HCT116 (cell line): ENCODE results near the gene SSR2. TPM values are rescaled to one million over a fixed set of nuclear protein-coding genes. Genes with fewer than 3 reads are reported as not detected.
A peak's percentile ranks its signal among the peaks of the same experiment; 100 is the strongest.

Experiments used
- ATAC-seq: fragments of 200-7000 bp; cut with Tn5 transposase; 2 replicates; pipeline ENCODE4 v1.9.1; 2020; ENCODE audit warnings: mild to moderate bottlenecking, moderate library complexity
- BruUV-seq: library from RNA; stranded (reverse); fragments of 400-500 nt; replicated peaks from 2 replicates; lab custom pipeline; 2021; lab: Mats Ljungman, UMichigan
- CTCF ChIA-PET: fragments of 300-600 bp; sonication (Branson Sonifier 250); formaldehyde crosslinking; loops from one replicate; lab custom pipeline; 2021; ENCODE audit warnings: antibody characterized with exemption; lab: Charles Lee
- POLR2A ChIA-PET: fragments of 300-600, 350-600 bp; sonication (Branson Sonifier 250); formaldehyde crosslinking; loops from one replicate; lab custom pipeline; 2021; ENCODE audit warnings: antibody characterized with exemption; lab: Charles Lee
- RAD21 ChIA-PET, 2 experiments: fragments of 300-600 bp; sonication (Branson Sonifier 250); formaldehyde crosslinking; loops; one replicate each; lab custom pipeline; 2023; ENCODE audit warnings: low total read pairs in 2 of 2; ENCODE audit not compliant: uncharacterized antibody in 2 of 2, unreplicated experiment in 2 of 2, low non-redundant PET in 1 of 2; lab: Charles Lee
- DNase-seq: peaks from one replicate; pipeline ENCODE4 v3.0.0-alpha.2; 2010; ENCODE audit warnings: low read depth, low spot score
- H2AFZ ChIP-seq: fragments of 200-600 bp; shearing (Covaris generic), sonication (generic); 2 replicates; pipeline ENCODE4 v1.6.1; 2017; ENCODE audit warnings: low read depth, mixed run types, mixed read lengths, antibody characterized with exemption, low read length; ENCODE audit not compliant: poor library complexity, severe bottlenecking
- H3K27ac ChIP-seq: 2 replicates; pipeline ENCODE4 v1.5.1; 2012; ENCODE audit warnings: low read depth, low read length
- H3K27me3 ChIP-seq: fragments of 200-600 bp; sonication (generic); 2 replicates; pipeline ENCODE4 v1.6.1; 2016; ENCODE audit warnings: mixed run types, low read length, mixed read lengths; ENCODE audit not compliant: insufficient read depth
- H3K36me3 ChIP-seq, 2 experiments: fragments of 200-500 bp in 1 of 2; fragments of 200-600 bp in 1 of 2; sonication (Bioruptor generic) in 1 of 2; sonication (generic) in 1 of 2; 2 replicates each; pipeline versions ENCODE4 v1.5.1 to v1.6.1; 2014 to 2016; ENCODE audit warnings: low read length in 2 of 2, inconsistent platforms in 1 of 2, mixed read lengths in 1 of 2, mixed run types in 1 of 2; ENCODE audit not compliant: insufficient read depth in 2 of 2, control insufficient read depth in 1 of 2
- H3K4me1 ChIP-seq, 2 experiments: fragments of 200-600 bp in 1 of 2; sonication (generic) in 1 of 2; 2 replicates each; pipeline versions ENCODE4 v1.5.1 to v1.6.1; 2012 to 2017; ENCODE audit warnings: low read length in 2 of 2, inconsistent platforms in 1 of 2, mild to moderate bottlenecking in 1 of 2, mixed read lengths in 1 of 2, mixed run types in 1 of 2, moderate library complexity in 1 of 2; ENCODE audit not compliant: insufficient read depth in 2 of 2, control insufficient read depth in 1 of 2
- H3K4me2 ChIP-seq: fragments of 200-600 bp; sonication (generic); 2 replicates; pipeline ENCODE4 v1.6.1; 2017; ENCODE audit warnings: mixed run types, low read length, mixed read lengths
- H3K4me3 ChIP-seq, 2 experiments: fragments of 200-600 bp in 1 of 2; sonication (generic) in 1 of 2; replicated peaks in 1 of 2; 2 replicates each; pipeline ENCODE4 v1.5.1; 2011 to 2016; ENCODE audit warnings: low read length in 2 of 2, control low read depth in 1 of 2, low read depth in 1 of 2, mild to moderate bottlenecking in 1 of 2, mixed read lengths in 1 of 2, mixed run types in 1 of 2
- H3K79me2 ChIP-seq: fragments of 200-600 bp; sonication (generic); 2 replicates; pipeline ENCODE4 v1.6.1; 2017; ENCODE audit warnings: mild to moderate bottlenecking, mixed run types, low read length, moderate library complexity, mixed read lengths; ENCODE audit not compliant: insufficient read depth
- H3K9ac ChIP-seq: fragments of 200-600 bp; sonication (generic); 2 replicates; pipeline ENCODE4 v1.6.1; 2016; ENCODE audit warnings: low read length, mixed read lengths
- H3K9me2 ChIP-seq: fragments of 200-600 bp; sonication (generic), shearing (Covaris generic); 2 replicates; pipeline ENCODE4 v1.6.1; 2017; ENCODE audit warnings: mixed run types, mild to moderate bottlenecking, moderate library complexity; ENCODE audit not compliant: insufficient read depth
- H3K9me3 ChIP-seq, 2 experiments: fragments of 200-500 bp in 1 of 2; fragments of 200-600 bp in 1 of 2; sonication (Bioruptor generic) in 1 of 2; sonication (generic) in 1 of 2; 2 replicates each; pipeline ENCODE4 v1.6.1; 2014 to 2017; ENCODE audit warnings: low read length in 2 of 2, mixed read lengths in 2 of 2, inconsistent platforms in 1 of 2, low read depth in 1 of 2, mild to moderate bottlenecking in 1 of 2, mixed run types in 1 of 2, moderate library complexity in 1 of 2; ENCODE audit not compliant: control insufficient read depth in 1 of 2, insufficient read depth in 1 of 2
- H4K20me1 ChIP-seq: fragments of 200-600 bp; sonication (generic), shearing (Covaris generic); 2 replicates; pipeline ENCODE4 v1.6.1; 2017; ENCODE audit warnings: mixed run types, mild to moderate bottlenecking, moderate library complexity; ENCODE audit not compliant: insufficient read depth
- CTCF ChIP-seq, 3 experiments: fragments of 200-600 bp in 1 of 3; sonication (generic) in 1 of 3; IDR thresholded peaks in 2 of 3; conservative IDR thresholded peaks in 1 of 3; 2 replicates each; pipeline ENCODE4 v1.5.1; 2012 to 2017; ENCODE audit warnings: low read depth in 2 of 3, low read length in 2 of 3, antibody characterized with exemption in 1 of 3, borderline replicate concordance in 1 of 3, control low read depth in 1 of 3, mild to moderate bottlenecking in 1 of 3, mixed read lengths in 1 of 3, mixed run types in 1 of 3, moderate library complexity in 1 of 3; ENCODE audit not compliant: insufficient read depth in 1 of 3
- FOSL1 ChIP-seq: IDR thresholded peaks from 2 replicates; pipeline ENCODE4 v1.6.1; 2012; ENCODE audit warnings: low read depth
- ZFX ChIP-seq: fragments of 450-650 bp; IDR thresholded peaks from 2 replicates; pipeline ENCODE4 v1.6.1; 2017
- intact Hi-C: fragments of 100-400 bp; cut with micrococcal nuclease; formaldehyde crosslinking; loops from 2 replicates; pipeline ENCODE4 v1.10.0; 2022
- total RNA-seq: library from RNA; stranded (reverse); gene quantifications from one replicate; pipeline ENCODE4 v1.2.1, GENCODE V29; 2021; ENCODE audit not compliant: unreplicated experiment

Gene SSR2
- total RNA-seq, 1 experiment from 2014 or later = 153 TPM

- Histone ChIP-seq H3K27me3 (no peaks in the 10 kb centered on the region), H3K79me2 (peaks cover 33% of the 10 kb centered on the region), H3K9ac (peak overlapping the region; percentile 94), H3K4me1 (peaks cover 6 to 24% of the 10 kb centered on the region in 2 experiments; a peak in 3 of 4 replicates), H3K27ac (peak overlapping the region; percentile 80), H3K4me2 (peak overlapping the region; percentile 100), H3K36me3 (peaks cover 9 to 10% of the 10 kb centered on the region in 2 experiments; a peak in 3 of 4 replicates), H4K20me1 (no peaks in the 10 kb centered on the region), H3K4me3 (peak overlapping the region; percentile 85 to 89), H2AFZ (no peak overlapping the region), H3K9me2 (no peaks in the 10 kb centered on the region), H3K9me3 (no peaks in the 10 kb centered on the region)
- DNase-seq = peak; percentile 72
- peak; percentile 53 for ATAC-seq
- intact Hi-C loops = loop anchor here (5.0 kb wide), 1 partner anchor 111 kb away; the partner anchor contains the start of gene RXFP4
- BruUV-seq = no TSS peak
- ChIA-PET RAD21 (interaction anchor here in 1 of 2 experiments (0.6 kb wide), 1 partner anchor 195 kb away, joined by 4 read pairs; no protein-coding TSS in a partner anchor), CTCF (interaction anchor here (1.7 to 2.6 kb wide), 2 partner anchors 13 to 28 kb away, joined by 4 to 8 read pairs; no protein-coding TSS in a partner anchor), POLR2A (no interaction called here)
- TF ChIP-seq ZFX (peak; percentile 10; the same call in 1 of the 2 replicates), CTCF (IDR thresholded peaks at IDR 0.05 in 2 of 3, conservative IDR thresholded peaks at IDR 0.05 in 1 of 3; ENCODE audit: borderline replicate concordance in 1 of 3, insufficient read depth in 1 of 3, low read depth in 2 of 3, low read length in 2 of 3) (peak in 2 of 3 experiments; percentile 18 to 30; a peak in 3 of 6 replicates), FOSL1 (no peak)
These were observed 32.4 kb upstream of the SSR2 start for GRCh38 chr1:156052862-156053767.
